Aorta (tissue), 5 donors: Measurements from ENCODE around the gene CFAP107. TPM values are rescaled to one million over a fixed set of nuclear protein-coding genes. Genes with fewer than 3 reads are reported as not detected.

Experiments
- ATAC-seq: fragments of 200-7000 bp; cut with Tn5 transposase; one replicate; pipeline ENCODE4 v1.9.1; 2022; ENCODE audit warnings: moderate library complexity; ENCODE audit not compliant: low FRiP score
- DNase-seq, 2 donors: peaks; one replicate each; pipeline ENCODE4 v3.0.0-alpha.2; 2020
- H3K27ac ChIP-seq, 2 donors: one replicate each; pipeline ENCODE4 v1.5.1; 2013; ENCODE audit warnings: low read length in 2 of 2, mild to moderate bottlenecking in 2 of 2, moderate library complexity in 2 of 2, control low read depth in 1 of 2, inconsistent platforms in 1 of 2, low read depth in 1 of 2
- H3K27me3 ChIP-seq, 2 donors: one replicate each; pipeline ENCODE4 v1.6.1; 2013; ENCODE audit warnings: control low read depth in 1 of 2, low read length in 1 of 2, mild to moderate bottlenecking in 1 of 2, moderate library complexity in 1 of 2; ENCODE audit not compliant: insufficient read depth in 2 of 2, control insufficient read depth in 1 of 2
- H3K36me3 ChIP-seq, 2 donors: one replicate each; pipeline ENCODE4 v1.6.1; 2013; ENCODE audit warnings: control low read depth in 1 of 2, low read length in 1 of 2, mild to moderate bottlenecking in 1 of 2; ENCODE audit not compliant: insufficient read depth in 2 of 2, control insufficient read depth in 1 of 2
- H3K4me1 ChIP-seq, 2 donors: one replicate each; pipeline ENCODE4 v1.6.1; 2013; ENCODE audit warnings: low read length in 2 of 2, control low read depth in 1 of 2, mild to moderate bottlenecking in 1 of 2, moderate library complexity in 1 of 2; ENCODE audit not compliant: insufficient read depth in 2 of 2, control insufficient read depth in 1 of 2
- H3K4me3 ChIP-seq, 2 donors: one replicate each; pipeline ENCODE4 v1.5.1; 2013; ENCODE audit warnings: low read length in 2 of 2, control low read depth in 1 of 2, mild to moderate bottlenecking in 1 of 2
- H3K9me3 ChIP-seq: one replicate; pipeline ENCODE4 v1.6.1; 2013; ENCODE audit warnings: mild to moderate bottlenecking, low read length; ENCODE audit not compliant: control insufficient read depth
- WGBS, 2 donors: extraction: QIAGEN DNeasy Blood & Tissue Kit; methylation state at CpG; one replicate each; pipeline ENCODE4 v1.1.7; 2013; 5-methylcytosine and 5-hydroxymethylcytosine counted together
- intact Hi-C, 2 donors: fragments of 100-400 bp; cut with DNase I; formaldehyde crosslinking; loops; one replicate each; pipeline versions ENCODE4 v1.14.2 to v1.15.0; 2022
- polyA plus RNA-seq, 2 donors: library from polyadenylated mRNA; stranded (reverse); fragments of 200-250 nt; gene quantifications; one replicate each; pipeline ENCODE4 v1.2.3, GENCODE V29; 2013
- total RNA-seq, 2 donors: library from RNA; stranded (reverse); fragmentation: NEBNext Ultra II Directional; extraction: Animal tissue kit (Norgen Biotek cat#: 25700); gene quantifications; one replicate each; pipeline ENCODE4 v1.2.1, GENCODE V29; 2021
- donor health status: healthy with polysubstance abuse.
- donor health status: Bipolar disorder and iron deficiency.
- donor health status: DM: no; HTN: no; CAD: no.
- donor health status: DM: no; HTN: no; CAD: no.
- donor health status: DM: yes; HTN: yes; CAD: no.

CFAP107 gene
- total and polyA plus RNA-seq, 4 donors = not detected

DNA sequence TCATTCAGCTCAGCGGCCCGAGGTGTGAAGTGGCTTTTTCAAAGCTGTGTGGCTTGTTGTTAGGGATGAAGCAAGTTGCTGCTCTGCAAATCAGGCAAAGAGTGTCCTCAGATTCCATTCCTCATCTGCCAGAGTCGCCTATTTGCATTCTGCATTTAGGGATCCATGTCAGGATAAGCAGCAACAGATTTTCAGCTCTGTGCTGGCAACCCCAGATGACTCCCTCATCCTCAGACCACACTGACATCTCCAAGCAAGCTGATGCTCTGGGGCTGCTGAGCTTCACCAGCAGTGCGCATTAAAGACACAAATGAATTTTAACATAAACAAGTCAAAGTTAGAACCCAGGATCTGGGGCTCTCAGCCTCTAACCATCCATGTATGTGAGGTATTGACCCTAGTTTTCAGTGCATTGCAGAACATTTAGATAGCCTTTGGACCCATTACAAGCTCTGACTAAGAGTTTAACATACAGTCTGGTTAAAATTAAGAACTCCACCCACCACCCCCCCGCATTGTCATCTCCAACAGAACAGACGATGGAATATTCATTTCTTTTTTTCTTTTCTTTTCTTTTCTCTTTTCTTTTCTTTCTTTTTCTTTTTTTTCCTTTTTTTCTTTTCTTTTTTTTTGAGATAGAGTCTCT is 10.9 kb downstream of the CFAP107 start:
- Histone ChIP-seq H3K27me3 (peaks cover 0 to 1% of the 10 kb centered on the region in 2 donors), H3K36me3 (no peaks in the 10 kb centered on the region)
- 70 to 73% methylated on average over 6 of the region's 6 CpGs for WGBS, 2 donors

GRCh38 chr1:12757836-12758235 is 11.8 kb downstream of the CFAP107 start:
- WGBS, 2 donors = 60 to 65% methylated on average over 6 of the region's 6 CpGs
- no peaks in the 10 kb centered on the region for H3K36me3 ChIP-seq
- ATAC-seq = no peak
- no peak overlapping the region for H3K4me3 ChIP-seq
- H3K27me3 ChIP-seq = peaks cover 0 to 1% of the 10 kb centered on the region in 2 donors
- intact Hi-C loops = no loop called here
- H3K9me3 ChIP-seq = no peaks in the 10 kb centered on the region
- no peak overlapping the region for H3K27ac ChIP-seq
- no peak for DNase-seq
- no peaks in the 10 kb centered on the region for H3K4me1 ChIP-seq

More for the DNA sequence above, 10.9 kb downstream of the CFAP107 start:
- DNase-seq = no peak
- no peak overlapping the region for H3K4me3 ChIP-seq
- no peaks in the 10 kb centered on the region for H3K9me3 ChIP-seq
- no peak overlapping the region for H3K27ac ChIP-seq
- no peaks in the 10 kb centered on the region for H3K4me1 ChIP-seq
- intact Hi-C loops = no loop called here
- ATAC-seq = no peak

GRCh38 chr1:12760256-12760795 is 14.3 kb downstream of the CFAP107 start:
- ATAC-seq = no peak
- H3K4me1 ChIP-seq = no peaks in the 10 kb centered on the region
- no peaks in the 10 kb centered on the region for H3K36me3 ChIP-seq
- no peak overlapping the region for H3K27ac ChIP-seq
- intact Hi-C loops = no loop called here
- no peak overlapping the region for H3K4me3 ChIP-seq
- H3K27me3 ChIP-seq = peaks cover 0 to 1% of the 10 kb centered on the region in 2 donors
- WGBS, 2 donors = 50 to 67% methylated on average over 7 of the region's 7 CpGs
- H3K9me3 ChIP-seq = no peaks in the 10 kb centered on the region
- DNase-seq = no peak

DNA sequence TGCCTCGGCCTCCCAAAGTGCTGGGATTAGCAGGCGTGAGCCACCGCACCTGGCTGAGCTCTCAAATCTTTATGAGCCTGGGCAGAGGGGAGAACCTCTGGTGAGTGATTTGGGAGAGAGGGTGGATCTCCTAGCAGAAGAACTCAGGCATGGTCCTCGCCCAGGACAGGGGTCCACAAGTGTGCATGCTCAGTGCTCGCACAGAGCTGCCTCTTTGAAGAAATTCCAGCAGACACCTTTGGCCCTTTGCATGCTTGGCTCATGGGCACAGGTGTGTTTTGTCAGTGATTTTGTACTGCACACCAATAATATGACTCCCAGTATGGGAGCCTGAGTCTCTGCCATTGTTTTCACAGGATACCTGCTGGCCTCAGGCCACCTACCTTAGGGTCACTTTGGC is 15.8 kb downstream of the CFAP107 start:
- Histone ChIP-seq H3K4me3 (no peak overlapping the region), H3K27ac (no peak overlapping the region), H3K9me3 (no peaks in the 10 kb centered on the region), H3K27me3 (peaks cover 0 to 1% of the 10 kb centered on the region in 2 donors), H3K36me3 (no peaks in the 10 kb centered on the region), H3K4me1 (no peaks in the 10 kb centered on the region)
- ATAC-seq (no peak), DNase-seq (no peak)
- intact Hi-C loops = no loop called here
- 83 to 88% methylated on average over 5 of the region's 5 CpGs for WGBS, 2 donors

DNA sequence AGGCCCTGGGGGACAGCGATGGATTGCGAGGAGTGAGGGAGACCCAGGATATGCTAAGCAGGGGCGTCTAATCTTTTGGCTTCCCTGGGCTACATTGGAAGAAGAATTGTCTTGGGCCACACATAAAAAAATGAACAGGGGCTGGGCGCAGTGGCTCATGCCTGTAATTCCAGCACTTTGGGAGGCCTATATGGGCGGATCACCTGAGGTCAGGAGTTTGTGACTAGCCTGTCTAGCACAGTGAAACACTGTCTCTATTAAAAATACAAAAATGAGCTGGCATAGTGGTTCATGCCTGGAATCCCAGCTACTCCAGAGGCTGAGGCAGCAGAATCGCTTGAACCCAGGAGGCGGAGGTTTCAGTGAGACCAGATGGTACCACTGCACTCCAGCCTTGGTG is 16.8 kb downstream of the CFAP107 start:
- intact Hi-C loops = no loop called here
- H3K27me3 ChIP-seq = peaks cover 0 to 1% of the 10 kb centered on the region in 2 donors
- no peak for ATAC-seq
- no peaks in the 10 kb centered on the region for H3K4me1 ChIP-seq
- no peaks in the 10 kb centered on the region for H3K9me3 ChIP-seq
- no peak overlapping the region for H3K4me3 ChIP-seq
- no peaks in the 10 kb centered on the region for H3K36me3 ChIP-seq
- H3K27ac ChIP-seq = no peak overlapping the region
- DNase-seq = no peak
- WGBS, 2 donors = 76 to 77% methylated on average over 7 of the region's 7 CpGs

- Histone ChIP-seq H3K9me3 (no peaks in the 10 kb centered on the region), H3K27me3 (peaks cover 0 to 1% of the 10 kb centered on the region in 2 donors), H3K4me1 (no peaks in the 10 kb centered on the region), H3K4me3 (no peak overlapping the region), H3K36me3 (no peaks in the 10 kb centered on the region), H3K27ac (no peak overlapping the region)
- intact Hi-C loops = no loop called here
- 49 to 56% methylated on average over 4 of the region's 4 CpGs for WGBS, 2 donors
- no peak for ATAC-seq
- no peak for DNase-seq
Observed at GRCh38 chr1:12763479-12763878, 17.5 kb downstream of the CFAP107 start.

- Histone ChIP-seq H3K27ac (no peak overlapping the region), H3K4me1 (no peaks in the 10 kb centered on the region), H3K4me3 (no peak overlapping the region), H3K36me3 (no peaks in the 10 kb centered on the region), H3K9me3 (no peaks in the 10 kb centered on the region), H3K27me3 (no peaks in the 10 kb centered on the region)
- WGBS, 2 donors = 59 to 61% methylated on average over 5 of the region's 5 CpGs
- ATAC-seq (no peak), DNase-seq (no peak)
- intact Hi-C loops = no loop called here
Observed at GRCh38 chr1:12764016-12764415, 18.0 kb downstream of the CFAP107 start.

DNA sequence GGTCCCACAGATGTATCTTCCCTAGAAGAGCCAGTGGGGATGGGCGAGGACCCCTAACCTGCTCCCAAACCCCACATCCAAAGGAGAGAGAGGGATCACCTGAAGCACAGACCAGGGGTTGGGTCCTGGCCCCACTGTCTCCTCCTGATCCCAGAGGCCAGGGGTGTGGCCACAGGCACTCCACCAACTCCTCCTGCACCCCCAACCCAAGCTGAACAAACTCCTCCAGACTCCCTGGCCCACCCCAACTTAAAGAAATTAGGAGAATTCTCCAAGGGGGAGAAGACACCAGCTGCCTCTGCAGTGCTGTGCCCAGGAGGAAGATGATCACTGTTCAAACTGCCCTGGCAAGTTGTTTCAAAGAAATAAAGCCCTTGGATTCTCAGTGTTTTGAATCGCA is 23.0 kb downstream of the CFAP107 start:
- DNase-seq = no peak
- H3K4me3 ChIP-seq = no peak overlapping the region
- WGBS, 2 donors = 58 to 85% methylated on average over 2 of the region's 2 CpGs
- peaks cover 2% of the 10 kb centered on the region for H3K9me3 ChIP-seq
- ATAC-seq = no peak
- H3K27me3 ChIP-seq = no peaks in the 10 kb centered on the region
- no peaks in the 10 kb centered on the region for H3K4me1 ChIP-seq
- intact Hi-C loops = no loop called here
- no peaks in the 10 kb centered on the region for H3K36me3 ChIP-seq
- H3K27ac ChIP-seq = no peak overlapping the region

DNA sequence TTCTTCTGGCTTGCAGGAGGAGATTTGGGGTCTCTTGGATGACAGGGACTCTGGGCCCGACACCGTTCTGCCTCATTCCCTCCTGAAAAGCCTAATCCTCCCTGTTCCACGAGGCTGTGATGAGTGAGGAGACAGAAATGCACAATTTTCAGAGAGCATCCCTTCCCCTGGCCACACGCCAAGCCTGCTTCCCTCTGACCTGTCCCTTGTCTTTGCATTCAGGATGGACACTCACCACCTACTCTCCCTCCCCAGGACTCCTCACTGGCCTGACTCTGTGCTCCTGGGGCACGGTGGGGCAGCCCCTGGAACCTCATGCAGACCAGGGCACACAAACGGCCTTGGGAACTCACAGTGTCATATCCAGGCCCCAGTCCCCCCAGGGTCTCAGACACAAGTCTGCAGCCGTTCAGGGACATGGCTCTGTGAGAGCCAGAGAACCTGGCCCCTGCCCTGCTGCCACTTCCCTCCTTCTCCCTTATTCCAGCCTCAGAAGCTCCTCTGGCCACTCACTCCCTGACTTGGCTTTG is 24.0 kb downstream of the CFAP107 start:
- Histone ChIP-seq H3K27ac (no peak overlapping the region), H3K9me3 (peaks cover 2% of the 10 kb centered on the region), H3K4me1 (no peaks in the 10 kb centered on the region), H3K4me3 (no peak overlapping the region), H3K36me3 (no peaks in the 10 kb centered on the region), H3K27me3 (no peaks in the 10 kb centered on the region)
- WGBS, 2 donors = 50 to 57% methylated on average over 7 of the region's 7 CpGs
- no peak for DNase-seq
- ATAC-seq = peak; percentile 15
- intact Hi-C loops = no loop called here
